HG03139 (cell line): Measurements from ENCODE around the gene WFIKKN2.
"Not testable (repeated sequence)": the region's sequence is repeated elsewhere in the genome, so short reads cannot be mapped to it uniquely, and the experiment has no call there.

Source experiments
- ATAC-seq: cut with Tn5 transposase; IDR thresholded peaks from one replicate; pipeline ENCODE4 v1.9.1; 2021; ENCODE audit not compliant: unreplicated experiment

Gene WFIKKN2, protein sequence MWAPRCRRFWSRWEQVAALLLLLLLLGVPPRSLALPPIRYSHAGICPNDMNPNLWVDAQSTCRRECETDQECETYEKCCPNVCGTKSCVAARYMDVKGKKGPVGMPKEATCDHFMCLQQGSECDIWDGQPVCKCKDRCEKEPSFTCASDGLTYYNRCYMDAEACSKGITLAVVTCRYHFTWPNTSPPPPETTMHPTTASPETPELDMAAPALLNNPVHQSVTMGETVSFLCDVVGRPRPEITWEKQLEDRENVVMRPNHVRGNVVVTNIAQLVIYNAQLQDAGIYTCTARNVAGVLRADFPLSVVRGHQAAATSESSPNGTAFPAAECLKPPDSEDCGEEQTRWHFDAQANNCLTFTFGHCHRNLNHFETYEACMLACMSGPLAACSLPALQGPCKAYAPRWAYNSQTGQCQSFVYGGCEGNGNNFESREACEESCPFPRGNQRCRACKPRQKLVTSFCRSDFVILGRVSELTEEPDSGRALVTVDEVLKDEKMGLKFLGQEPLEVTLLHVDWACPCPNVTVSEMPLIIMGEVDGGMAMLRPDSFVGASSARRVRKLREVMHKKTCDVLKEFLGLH

DNA sequence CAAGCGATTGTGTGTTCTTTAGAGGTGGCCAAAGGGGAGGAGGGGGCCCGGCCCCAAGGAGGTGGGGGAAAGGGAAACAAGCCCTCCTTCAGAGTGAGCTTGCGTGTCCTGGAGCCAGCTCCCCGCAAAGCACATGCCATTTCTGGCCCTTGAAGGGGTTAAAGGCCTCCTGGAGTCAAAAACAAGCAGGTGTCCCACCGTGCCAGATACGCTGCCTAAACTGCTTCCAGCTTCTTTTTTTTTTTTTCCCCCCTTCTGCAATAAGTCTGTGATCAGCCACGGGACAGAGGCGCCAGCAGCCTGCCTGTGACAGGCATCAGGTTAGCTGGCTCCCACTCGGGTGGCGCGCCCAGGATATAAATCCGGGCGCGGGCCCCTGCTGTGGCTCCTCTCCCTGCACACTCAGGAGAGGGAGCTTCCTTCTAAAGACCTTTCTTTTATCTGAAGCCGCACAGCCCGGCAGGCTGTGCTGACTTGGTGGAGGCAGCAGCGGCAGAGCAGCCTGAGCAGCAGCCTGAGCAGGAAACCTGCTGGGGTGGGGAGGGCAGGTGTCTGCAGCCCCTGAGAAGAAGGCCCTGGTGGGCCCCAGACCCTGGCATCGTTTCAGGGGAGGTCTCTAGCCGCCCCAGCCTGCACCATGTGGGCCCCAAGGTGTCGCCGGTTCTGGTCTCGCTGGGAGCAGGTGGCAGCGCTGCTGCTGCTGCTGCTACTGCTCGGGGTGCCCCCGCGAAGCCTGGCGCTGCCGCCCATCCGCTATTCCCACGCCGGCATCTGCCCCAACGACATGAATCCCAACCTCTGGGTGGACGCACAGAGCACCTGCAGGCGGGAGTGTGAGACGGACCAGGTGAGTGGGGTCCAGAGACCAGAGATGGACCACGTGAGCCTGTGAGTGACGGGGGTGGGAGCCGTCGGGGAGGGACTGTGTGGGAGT is at the start of gene WFIKKN2:
Gene WFIKKN2, plus strand, starts transcription at position 286 of the 934 bp plus-strand sequence. Its CDS starts 352 bp downstream, at position 638.
- no peak for ATAC-seq

DNA sequence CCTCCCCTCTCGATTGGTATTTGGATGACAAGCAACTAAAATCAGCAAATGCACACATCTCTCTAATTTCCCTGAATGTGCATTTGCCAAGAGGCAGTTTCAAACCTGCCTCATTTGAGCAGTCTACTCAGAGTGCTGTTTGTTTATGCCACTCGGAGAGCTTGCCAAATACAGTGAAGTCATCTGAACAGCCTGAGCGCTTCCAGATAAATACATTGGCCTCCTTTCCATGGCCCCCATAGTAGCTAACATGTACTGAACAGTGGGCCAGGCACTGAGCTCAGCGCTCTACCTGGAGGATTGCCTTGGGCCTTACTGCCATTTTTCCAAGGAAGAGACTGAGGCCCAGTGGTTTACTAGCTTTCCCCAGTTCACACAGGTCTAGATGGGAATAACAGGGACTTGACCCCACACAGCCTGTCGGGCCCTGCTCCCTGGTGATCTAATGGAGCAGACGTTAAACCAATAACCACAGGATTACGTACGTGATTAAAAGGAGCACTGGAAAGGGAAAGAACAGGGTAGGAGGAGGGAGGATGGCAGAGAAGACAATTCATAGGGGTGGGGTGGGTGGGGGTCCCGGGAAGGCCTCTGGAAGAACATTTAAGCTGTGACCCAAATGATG is 49.3 kb upstream of the WFIKKN2 start:
- ATAC-seq, result no peak

DNA sequence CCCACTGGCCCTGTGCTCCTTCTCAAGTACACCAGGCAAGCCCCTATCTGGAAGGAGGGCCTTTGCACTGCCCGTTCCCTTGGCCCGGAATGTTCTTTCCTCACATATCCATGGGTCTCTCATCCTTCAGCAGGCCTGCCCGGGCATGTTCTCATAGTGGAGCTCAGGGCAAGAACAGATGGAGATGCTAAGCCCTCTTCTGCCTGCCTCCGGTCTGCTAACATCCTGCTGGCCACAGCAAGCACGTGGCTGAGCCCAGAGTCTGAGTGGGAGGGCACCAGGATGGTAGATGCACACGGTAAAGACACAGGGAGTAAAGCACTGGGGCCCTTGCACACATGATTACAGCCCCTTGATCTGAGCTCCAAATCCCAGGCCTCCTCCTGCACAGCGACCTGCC is 48.3 kb upstream of the WFIKKN2 start:
- no peak for ATAC-seq

DNA sequence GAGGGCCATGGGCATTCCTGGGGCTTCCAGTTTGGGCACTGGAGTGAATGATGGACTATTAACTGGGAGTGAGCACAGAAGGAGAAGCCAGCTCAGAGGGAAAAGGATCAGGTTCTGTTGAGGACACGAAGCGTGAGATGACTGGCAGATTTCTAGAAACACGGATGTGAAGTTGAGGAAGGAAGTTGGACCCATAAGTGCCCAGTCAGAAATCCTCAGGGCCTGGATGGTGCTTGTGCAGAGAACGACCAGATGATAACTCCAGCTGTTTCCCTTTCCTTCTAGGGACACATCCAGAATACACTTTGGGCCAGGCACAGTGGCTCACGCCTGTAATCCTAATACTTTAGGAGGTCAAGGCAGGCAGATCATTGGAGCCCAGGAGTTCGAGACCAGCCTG is 44.8 kb upstream of the WFIKKN2 start:
- ATAC-seq, result no peak

DNA sequence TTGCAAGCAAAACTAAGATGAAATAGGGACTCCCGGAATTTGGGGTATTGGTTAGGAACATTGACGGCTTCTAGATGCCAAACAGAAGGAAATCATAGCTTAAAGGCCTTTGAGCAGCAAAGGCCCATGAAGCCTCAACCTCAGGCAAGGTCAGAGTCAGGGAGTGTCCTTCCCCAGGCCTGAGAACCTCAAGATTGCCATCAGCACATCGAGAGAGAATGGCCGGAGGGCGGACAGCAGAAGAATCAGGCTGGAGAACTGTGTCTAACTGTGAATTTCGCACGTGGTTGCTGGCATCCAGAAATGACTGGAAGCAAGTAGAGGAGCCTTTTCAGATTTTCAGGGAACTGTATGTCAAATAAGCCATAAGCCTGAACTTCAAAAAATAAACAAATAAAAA is 43.3 kb upstream of the WFIKKN2 start:
- ATAC-seq, result no peak

DNA sequence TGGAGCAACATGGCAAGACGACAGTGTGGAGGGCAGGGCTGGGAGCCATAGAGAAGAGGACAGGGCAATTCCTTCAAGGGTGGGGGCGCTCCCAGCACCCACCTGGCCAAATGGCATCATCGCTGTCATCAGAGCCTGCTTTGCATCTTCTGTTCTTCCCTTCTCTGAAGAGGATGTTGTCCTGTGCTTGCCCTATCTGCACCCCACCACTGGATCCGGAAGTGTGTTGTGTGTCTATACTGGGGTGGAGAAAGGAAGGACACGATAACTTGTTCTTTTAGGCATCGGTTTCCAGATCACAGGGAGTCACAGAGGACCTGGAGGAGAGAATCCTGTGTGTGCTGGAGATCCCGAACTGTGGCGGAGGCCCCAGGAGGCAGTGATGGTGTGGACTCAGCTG is 42.4 kb upstream of the WFIKKN2 start:
- ATAC-seq, result no peak

DNA sequence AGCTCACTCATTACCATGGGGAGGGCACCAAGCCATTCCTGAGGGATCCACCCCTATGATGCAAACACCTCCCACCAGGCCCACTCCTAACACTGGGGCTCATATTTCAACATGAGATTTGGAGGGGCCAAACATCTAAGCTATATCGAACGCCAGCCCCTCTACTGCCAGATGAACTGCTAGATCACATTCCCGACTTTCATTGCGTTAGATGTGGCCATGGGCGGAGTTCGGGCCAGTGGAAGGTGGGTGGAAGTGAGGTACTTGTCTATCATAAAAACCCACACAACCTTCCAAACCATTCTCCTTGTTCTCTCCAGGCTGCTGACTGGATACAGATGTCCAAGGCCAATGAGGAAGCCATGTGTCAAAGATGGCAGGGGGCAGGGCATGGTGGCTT is 41.0 kb upstream of the WFIKKN2 start:
- ATAC-seq, result no peak

DNA sequence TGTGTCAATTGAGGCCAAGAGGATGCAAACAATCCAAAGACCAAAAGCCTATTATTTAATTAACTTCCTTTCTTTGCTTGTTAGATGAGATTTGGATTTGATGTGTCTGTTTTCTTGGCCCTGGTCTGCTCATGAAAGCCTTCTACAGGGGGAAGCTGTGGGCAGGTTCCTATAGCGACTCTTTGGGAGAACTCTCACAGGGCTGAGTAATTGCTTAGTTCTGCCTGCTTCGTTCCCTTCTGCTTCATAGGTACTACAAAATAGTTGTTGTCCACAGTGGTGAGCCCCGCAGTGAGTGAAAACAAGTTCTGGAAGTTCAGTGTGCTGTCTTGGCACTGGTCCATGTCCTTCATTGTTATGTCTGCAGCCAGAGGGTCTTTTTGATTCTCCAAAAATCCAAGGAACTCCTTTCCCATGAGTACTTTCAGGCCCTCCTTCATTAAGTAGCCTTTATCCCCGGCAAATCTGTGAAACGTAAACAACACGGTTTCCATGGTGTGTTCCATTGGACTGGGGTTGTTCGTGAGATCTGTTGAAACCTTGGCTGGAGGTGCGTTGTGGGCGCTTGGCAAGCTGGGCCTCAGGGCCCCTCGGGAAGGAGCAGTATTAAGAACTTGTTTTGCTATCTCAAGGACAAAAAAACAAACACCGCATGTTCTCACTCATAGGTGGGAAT is 38.1 kb upstream of the WFIKKN2 start:
- no peak for ATAC-seq

DNA sequence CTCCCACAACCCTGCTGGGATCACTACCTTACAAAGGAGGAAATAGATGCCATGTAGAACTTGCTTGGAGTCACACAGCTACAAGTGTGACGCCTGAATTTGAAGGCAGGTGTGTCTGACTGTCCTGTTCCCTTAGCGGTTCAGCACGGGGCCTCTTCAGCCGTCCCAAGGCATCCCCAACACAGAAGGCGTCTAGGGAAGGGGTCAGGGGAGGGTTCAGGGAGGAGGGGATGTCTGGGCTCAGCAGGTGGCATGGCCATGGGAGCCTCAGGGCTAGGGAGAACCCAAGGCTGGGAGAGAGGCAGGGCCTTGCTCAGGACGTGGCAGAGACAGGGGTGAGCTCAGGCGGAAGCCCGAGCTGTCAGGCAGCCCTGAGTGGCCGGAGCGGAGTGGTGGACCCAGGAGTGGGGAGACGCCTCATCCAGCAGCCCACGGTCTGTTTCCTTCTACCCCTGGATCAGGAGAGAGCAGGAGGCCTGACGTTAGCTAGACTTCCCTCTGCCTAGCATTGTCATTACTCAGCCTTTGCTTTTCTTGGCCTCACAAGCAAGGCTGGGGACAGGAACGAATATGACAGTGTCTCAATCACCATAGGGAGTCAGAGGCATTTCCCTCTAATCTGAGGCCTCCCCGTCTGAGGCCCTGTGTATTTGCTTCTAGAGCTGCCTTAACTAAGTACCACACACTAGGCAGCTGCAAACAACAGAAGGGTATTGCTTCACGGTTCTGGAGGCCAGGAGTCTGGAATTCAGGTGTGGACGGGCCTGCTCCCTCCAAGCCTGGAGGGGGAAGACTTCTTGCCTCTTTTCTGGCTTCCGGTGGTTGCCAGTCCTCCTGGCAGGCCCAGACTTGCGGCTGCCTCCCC is 36.7 kb upstream of the WFIKKN2 start:
- no peak for ATAC-seq

DNA sequence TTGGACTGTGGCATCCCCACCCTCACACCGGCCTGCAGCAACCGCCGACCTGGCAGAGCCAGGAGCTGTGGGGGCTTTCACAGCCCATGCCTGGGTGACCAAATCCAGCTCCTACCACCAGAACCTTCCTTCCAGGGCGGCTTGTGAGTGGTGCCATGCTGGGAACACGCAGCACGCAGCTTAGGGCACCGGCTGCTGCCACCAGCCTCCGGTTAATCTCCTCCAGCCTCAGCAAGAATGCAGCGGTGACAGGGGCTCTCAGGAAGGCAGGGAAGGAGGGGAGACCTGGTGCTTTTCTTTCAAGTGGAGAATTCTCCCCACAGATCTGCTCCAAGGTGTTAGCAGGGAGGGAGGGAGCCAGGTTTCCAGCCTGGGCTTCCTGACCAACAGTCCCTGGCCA is 35.8 kb upstream of the WFIKKN2 start:
- ATAC-seq, result no peak

DNA sequence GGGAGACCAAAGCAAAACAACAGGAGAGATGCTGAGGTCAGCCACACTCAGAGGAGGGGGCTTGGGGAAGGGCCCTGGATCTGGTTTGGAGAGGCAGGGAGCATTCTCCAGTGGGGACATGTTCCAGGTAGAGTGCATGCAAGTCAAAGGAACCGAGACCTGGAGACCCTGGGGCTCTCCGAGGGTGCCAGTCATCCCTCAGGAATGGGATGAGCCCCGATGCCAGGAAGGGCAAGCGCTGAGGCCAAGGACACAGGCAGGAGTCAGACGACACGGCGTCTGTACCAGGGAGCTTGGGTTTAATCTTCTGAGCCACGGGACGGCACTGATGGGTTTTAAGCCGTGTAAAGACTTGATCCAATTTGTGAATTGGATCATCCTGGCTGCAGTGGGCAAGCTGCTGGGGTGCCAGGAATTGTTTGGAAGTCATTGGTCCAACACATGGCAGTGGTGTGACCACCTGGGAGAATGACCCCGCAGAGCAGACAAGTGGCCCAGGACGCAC is 35.1 kb upstream of the WFIKKN2 start:
- ATAC-seq, result no peak

DNA sequence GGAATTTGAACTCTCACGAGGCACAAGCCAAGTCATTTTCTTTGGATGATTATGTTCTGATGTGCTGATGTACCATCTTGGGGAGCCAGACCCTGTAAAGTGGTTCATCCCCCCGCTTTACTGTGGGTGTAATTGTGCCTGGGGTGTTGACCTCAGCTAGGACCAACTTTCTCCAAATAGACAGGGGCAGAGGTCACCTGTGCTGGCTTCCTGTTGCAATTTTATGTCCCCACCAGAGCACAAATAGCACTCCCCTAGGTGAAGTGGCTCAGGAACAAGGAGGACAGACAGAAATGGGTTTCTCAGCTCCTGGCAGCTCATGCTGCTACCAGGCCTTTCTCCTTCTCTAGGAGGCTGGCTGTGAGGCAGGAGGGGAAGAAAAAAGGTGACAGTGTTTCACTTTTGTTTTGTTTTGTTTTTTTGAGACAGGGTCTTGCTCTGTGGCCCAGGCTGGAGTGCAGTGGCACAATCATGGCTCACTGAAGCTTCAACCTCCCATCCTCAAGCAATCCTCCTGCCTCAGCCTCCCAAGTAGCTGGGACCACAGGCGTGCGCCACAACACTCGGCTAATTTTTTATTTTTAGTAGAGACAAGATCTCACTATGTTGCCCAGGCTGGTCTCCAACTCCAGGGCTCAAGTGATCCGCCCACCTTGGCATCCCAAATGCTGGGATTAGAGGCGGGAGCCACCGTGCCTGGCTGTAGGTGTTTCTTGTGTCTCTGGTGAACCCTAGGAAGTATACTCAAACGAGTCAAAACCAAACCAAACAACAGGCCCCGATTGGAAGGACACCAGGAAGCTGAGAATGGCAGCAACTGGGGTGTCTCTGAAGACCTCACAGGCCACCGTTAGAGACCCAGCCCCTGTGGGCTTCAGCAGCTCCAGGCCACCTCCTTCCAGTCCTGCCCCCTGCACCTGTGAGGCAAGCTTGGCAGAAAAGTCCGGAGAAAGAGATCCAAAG is 32.5 kb upstream of the WFIKKN2 start:
- no peak for ATAC-seq

DNA sequence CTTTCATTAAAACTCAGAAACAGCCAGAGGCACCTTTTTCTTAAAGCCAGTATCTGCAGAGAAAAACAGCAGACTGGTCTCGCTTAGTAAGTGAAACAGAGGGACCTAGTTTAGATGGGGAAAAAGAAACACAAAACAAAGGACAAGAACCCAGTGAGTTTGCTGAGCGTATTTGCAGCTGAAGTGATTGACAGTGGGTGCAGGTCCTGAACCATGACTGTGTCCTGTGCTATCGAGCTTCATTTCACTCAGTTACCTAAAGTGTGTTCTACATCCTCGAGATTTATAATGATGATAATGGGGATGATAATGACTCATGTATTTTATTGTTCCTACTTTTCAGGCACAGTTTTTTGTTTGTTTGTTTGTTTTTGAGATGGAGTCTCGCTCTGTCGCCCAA is 31.7 kb upstream of the WFIKKN2 start:
- no peak for ATAC-seq

DNA sequence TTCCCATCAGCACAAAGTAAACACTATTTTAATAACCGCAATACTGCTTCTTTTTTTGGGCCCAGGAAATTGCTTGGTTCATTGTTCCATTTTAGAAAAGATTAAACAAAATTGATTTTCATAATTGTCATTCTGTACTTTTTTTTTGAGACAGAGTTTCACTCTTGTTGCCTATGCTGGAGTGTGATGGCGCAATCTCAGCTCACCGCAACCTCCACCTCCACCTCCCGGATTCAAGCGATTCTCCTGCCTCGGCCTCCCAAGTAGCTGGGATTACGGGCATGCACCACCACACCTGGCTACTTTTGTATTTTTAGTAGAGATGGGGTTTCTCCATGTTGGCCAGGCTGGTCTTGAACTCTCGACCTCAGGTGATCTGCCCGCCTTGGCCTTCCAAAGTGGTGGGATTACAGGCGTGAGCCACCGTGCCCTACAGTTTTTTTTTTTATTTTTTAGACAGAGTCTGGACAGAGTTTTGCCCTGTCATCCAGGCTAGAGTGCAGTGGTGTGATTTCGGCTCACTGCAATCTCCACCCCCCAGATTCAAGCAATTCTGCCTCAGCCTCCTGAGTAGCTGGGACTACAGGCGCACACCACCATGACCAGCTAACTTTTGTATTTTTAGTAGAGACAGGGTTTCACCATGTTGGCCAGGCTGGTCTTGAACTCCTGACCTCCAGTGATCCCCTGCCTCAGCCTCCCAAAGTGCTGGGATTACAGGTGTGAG is 30.5 kb upstream of the WFIKKN2 start:
- ATAC-seq, result not testable (repeated sequence)

DNA sequence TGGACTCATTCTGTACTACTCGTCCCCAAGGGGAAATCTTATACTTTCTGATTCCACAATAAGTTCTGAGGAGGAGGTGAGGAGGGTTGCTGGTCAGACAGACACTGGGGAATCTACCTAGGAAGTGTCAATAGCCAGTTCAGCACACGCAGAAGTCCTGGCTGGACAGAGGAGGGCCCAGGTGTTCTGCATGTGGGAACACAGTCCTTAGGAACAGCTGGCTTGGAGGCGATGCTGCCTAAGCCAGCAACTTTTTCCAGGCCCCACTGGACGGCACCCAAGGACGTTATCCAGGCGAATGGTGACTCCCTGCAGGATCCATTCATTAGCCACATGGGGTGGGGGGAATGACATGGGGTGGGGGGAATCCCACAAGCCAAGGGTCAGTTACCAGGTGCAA is 29.9 kb upstream of the WFIKKN2 start:
- ATAC-seq, result no peak

DNA sequence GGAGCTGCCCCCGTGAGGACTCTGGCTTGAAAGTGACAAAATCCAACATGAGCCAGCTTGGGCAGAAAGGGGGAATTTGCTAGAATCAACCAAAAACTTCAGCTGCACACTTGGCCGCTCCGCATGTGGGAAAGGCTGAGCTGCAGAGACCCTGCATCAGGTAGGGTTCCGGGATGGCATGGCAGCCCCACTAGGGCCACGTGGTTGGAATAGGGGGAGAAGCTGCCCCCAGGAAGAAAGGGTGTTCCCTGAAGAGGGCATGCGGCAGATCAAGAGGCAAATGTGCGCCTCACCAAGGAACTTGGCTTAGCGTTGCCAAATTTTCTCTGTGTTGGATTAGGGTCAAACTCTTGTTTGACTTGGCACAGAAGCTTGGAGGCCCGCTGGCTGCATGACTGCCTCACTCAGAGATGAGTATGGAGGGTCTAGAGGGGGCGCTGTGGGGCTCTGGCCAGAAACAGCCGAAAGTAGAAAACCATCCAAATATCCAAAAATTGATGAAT is 29.2 kb upstream of the WFIKKN2 start:
- ATAC-seq, result no peak

DNA sequence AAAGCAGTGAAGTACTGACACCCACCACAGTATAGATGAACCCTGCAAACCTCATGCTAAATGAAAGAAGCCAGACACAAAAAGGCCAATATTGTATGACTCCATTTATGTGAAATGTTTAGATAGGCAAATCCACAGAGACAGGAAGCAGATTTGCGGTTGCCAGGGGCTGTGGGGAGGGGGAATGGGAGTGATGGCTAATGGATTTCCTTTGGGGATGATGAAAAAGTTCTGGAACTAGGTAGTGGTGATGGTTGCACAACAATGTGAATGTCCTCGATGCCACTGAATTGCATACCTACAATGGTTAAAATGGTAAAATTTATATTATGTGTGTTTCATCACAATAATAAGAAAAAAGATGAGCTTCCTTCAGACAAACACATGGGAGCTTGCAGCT is 28.4 kb upstream of the WFIKKN2 start:
- ATAC-seq, result no peak

DNA sequence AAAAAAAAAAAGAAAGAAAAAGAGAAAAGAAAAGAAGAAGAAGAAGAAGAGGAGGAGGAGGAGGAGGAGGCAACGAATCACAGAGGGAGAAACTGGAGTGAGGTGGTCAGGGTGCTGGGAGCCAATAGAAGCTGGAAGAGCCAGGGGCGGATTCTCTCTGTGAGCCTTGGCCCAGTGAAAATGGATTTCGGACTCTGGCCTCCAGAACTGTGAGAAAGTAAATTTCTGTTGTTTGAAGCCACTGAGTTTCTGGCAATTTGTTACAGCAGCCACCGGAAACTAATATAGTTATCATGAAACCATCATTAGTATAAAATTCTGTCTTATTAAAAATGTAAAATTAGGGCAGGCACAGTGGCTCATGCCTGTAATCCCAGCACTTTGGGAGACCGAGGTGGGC is 27.7 kb upstream of the WFIKKN2 start:
- no peak for ATAC-seq
